ENCODE data around the gene C12orf57.
"Not testable (repeated sequence)": the region's sequence is repeated elsewhere in the genome, so short reads cannot be mapped to it uniquely, and the experiment has no call there.

The C12orf57 gene, protein sequence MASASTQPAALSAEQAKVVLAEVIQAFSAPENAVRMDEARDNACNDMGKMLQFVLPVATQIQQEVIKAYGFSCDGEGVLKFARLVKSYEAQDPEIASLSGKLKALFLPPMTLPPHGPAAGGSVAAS

DNA sequence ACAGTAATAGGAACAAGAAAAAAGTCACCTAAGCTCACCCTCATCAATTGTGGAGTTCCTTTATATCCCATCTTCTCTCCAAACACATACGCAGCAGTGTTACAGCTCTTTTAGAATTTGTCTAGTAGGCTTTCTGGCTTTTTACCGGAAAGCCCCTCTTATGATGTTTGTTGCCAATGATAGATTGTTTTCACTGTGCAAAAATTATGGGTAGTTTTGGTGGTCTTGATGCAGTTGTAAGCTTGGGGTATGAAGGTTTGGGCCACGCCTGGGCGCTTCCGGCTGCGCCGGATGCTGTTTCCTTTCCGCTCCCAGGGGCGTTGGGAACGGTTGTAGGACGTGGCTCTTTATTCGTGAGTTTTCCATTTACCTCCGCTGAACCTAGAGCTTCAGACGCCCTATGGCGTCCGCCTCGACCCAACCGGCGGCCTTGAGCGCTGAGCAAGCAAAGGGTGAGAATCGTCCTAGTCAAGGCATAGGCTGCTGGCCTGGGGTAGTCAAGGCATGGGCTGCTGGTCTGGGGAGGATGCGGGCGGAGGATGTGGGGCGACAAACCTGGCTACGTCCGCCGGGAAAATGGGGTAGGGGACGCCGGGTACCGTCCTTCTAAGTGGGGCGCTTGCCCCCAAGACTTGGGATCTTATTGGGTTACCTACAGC, at the start of gene C12orf57, which contains the start of gene RNU7-1:
Gene C12orf57 (plus strand): TSS at position 301 of the 659 bp plus-strand sequence. CDS start 100 bp downstream, at position 401.
Gene RNU7-1 (plus strand): TSS at position 95 of the 659 bp plus-strand sequence.
- DNase-seq (ENCODE audit: low read depth): peak; percentile 56

DNA sequence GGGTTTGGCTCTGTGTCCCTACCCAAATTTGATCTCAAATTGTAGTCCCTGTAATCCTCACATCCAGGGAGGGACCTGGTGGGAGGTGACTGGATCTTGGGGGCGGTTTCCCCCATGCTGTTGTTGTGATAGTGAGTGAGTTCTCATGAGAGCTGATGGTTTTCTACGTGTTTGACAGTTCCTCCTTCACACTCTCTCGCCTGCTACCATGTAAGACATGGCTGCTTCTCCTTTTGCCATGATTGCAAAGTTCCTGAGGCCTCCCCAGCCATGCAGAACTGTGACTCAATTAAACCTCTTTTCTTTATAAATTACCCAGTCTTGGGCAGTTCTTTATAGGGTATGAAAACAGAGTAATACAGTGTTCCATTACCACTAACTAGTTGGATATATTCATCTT, 49.5 kb upstream of the C12orf57 start:
- DNase-seq (ENCODE audit: low read depth): no peak

DNA sequence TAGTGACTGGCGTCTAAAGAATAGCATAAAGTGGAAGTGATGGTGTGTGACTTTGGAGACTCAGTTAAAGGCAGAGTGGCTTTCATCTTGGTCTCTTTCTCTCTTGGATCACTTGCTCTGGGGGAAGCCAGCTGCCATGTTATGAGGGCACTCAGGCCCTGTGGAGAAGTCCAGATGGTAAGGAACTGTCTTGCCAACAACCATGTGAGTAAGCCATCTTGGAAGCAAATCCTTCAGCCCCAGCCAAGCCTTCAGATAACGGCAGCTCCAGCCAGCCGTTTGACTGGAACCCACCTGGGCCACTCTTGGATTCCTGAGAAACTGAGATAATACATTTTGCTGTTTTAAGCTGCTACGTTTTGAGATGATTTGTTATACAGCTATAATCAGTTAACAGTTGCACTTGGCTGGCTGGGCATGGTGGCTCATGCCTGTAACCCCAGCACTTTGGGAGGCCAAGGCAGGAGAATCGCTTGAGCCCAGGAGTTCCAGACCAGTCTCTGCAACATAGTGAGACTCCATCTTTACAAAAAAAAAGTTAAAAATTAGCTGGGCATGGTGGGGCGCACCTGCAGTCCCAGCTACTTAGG, 46.9 kb upstream of the C12orf57 start:
- no peak for DNase-seq (ENCODE audit: low read depth)

DNA sequence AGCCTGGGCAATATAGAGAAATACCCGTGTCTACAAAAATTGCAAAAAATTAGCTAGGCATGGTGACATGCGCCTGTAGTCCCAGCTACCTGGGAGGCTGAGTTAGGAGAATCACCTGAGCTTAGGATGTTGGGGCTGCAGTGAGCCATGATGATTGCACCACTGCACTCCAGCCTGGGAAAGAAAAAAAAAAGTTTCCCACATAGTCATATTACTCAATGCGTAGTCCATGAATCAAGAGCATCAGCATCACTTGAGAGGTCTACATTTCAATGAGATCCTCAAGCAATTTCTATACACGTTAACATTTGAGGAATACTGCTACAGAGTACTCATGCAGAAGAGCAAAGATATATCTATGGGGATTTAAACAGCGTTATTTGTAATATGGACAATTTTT, 44.4 kb upstream of the C12orf57 start:
- DNase-seq (ENCODE audit: low read depth): no peak

DNA sequence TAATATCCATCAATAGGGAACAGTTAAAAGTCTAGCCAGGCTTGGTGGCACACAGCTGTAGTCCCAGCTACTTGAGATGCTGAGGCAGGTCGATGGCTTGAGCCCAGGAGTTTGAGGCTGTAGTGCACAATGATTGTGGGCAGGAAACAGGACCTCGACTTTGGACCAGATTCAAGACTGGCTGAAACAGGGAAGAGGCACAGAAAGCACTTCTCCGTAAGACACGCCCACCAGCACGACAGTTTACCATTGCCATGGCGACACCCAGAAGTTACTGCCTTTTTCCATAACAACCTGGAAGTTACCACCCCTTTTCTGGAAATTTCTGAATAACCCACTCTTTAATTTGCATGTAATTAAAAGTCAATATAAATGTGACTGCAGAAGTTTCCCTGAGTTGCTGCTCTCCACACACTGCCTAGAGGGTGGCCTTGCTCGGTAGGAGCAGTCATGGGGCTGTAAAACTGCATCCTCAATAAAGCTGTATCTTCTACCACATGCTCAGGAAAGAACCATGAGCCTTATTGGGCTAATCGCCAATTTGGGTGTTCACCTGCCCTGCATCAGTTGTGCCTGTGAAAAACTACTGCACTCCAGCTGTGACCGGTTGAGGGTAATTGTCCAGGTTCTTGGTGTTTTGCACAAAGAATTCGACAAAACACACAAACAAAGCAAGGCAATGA, 43.8 kb upstream of the C12orf57 start:
- DNase-seq (ENCODE audit: low read depth): no peak

DNA sequence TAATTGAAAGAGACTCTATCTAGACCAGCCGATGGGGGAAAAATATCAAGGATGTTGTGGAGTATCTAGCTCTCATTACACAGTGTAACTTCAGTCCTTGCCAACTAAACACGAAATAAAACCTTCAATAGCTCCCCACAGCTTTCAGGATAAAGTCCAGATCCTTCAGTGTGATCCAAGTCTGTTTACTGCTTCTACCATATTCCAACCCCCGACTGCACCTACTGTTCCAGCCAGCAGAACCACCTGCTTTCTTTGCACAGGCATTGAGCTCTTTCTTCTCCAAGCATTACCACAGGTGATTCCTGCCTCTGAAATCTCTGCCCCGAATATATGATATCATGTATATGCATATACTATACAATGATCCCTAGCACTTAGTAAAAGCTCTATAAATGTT, 41.4 kb upstream of the C12orf57 start:
- DNase-seq (ENCODE audit: low read depth): no peak

DNA sequence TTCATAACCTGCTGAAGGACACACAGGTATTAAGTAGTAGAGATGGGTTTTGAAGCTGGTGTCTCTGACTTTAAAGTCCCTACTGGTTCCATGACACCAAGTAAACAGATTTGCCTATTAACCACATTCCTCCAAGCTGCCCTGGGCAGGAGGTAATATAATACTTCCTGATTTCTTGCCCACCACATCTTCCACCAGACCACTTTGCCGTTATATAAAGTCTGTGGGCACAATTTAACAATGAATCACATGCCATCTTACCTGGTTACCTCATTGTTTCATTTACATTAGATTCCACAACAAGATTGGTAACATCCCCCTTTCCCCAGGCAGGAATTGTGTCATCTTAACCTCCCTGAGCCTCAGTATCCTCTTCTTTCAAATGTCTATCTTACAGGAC, 40.1 kb upstream of the C12orf57 start:
- no peak for DNase-seq (ENCODE audit: low read depth)

DNA sequence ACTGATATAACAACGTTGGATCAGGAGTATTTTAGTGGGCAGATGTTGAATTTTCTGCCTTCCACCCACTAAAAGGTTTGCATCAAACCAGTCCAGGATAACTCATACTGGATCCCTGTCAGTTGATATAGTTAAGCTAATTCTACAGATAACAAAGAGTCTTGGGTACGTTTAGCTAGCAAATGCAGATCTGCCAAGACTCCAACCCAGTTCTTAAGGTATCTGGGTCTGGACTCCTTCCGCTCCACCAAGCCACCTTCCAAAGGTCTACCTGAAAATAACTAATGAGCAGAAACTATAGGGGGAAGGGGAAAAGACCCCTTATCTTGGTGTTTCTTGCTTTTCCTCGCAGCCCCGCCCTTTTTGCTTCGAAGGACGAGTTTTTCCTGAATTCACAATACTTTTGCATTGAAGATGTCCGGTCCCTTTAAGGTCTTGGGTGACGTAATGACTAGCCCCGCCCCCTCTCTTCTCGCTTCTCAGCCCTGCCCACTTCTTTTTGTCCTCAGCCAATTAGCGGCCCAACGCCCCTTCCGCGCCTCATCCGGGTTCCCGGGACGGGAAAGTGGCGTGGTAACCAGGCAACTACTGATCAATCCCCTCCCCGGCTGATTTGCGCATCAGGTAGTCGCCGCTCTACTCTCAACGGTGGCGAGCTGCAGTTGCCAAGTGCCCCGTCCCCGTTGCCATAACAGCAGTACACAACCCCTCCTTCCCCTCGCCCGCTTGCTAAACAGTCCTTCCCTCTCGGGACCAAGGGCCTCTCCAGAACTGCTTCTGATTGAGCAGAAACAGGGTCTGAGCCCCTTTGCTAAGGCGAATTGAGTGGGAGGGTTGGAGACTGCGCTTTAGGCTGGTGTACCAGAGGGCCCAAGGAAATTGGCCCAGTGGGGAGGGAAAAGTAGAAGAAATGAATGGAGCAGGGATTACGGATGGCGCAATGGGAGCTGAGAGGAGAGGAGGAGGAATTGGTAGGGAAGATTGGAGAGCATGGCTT, 39.2 kb upstream of the C12orf57 start, which contains the start of gene LRRC23:
Gene LRRC23 (plus strand): TSS at position 543 of the 997 bp plus-strand sequence. CDS start 812 bp downstream, outside the sequence.
- DNase-seq (ENCODE audit: low read depth): peak; percentile 98

DNA sequence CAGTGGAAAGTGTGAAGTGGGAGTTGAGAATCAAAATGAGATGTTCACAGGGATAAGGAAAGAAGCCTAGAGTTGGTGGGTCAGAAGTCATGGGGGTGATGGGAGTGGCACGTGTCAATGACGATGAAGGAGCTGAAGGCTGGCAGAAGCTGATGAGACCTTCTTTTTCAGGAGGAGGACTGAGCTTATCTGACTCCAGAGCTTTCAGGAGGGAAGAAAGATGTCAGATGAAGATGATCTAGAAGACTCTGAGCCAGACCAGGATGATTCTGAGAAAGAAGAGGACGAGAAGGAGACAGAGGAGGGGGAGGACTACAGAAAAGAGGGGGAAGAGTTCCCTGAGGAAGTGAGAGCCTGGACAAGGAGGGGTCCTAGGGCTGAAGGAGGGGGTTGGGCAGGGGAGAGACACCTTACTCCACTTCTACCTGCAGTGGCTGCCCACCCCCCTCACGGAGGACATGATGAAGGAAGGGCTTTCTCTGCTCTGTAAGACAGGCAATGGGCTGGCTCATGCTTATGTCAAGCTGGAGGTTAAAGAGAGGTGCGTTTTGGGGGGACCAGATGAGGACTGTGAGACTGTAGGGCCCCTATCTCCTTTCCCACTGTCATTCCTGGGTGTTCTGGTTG, 38.3 kb upstream of the C12orf57 start:
- DNase-seq (ENCODE audit: low read depth): no peak

DNA sequence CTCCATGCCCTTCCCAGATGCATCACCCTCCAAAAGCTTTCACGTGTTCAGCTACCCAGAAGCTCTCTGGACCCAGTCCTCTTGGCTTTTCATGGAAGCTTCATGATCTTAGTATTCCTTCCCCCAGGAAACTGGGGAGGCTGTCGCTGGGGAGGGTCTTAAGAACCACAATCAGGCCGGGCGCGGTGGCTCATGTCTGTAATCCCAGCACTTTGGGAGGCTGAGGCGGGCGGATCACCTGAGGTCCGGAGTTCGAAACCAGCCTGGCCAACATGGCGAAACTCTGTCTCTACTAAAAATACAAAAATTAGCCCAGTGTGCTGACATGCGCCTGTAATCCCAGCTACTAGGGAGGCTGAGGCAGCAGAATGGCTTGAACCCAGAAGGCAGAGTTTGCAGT, 35.7 kb upstream of the C12orf57 start:
- DNase-seq (ENCODE audit: low read depth): not testable (repeated sequence)

DNA sequence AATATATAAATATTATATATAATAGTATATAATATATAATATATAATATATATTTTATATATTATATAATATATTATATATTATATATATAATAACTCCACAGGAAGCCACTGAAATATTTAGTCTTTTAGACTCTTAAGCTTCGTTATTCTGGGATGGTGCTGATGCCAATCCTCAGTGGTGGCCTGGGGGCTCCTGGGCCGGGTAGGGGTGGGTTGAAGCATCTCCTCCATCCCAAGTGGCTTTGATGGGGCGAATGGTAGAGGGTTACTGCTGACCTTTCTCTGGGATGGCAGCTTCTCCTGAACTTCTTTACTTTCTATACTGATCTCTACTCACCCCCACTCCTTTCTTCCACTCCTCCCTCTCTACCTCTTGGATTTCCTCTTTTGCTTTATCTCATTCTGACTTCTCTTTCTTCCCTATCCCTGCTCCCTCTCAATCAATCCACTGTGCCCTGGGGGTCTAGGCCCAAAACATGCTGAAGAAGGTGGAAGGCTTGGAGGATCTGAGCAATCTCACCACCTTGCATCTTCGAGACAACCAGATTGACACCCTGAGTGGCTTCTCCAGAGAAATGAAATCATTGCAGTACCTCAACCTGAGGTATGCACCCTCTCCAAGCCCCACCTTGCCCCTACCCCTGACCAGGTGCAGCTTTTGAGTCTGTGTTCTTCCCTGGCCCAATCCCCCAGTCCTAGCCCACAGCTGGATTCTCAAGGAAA, 34.2 kb upstream of the C12orf57 start:
- no peak for DNase-seq (ENCODE audit: low read depth)

DNA sequence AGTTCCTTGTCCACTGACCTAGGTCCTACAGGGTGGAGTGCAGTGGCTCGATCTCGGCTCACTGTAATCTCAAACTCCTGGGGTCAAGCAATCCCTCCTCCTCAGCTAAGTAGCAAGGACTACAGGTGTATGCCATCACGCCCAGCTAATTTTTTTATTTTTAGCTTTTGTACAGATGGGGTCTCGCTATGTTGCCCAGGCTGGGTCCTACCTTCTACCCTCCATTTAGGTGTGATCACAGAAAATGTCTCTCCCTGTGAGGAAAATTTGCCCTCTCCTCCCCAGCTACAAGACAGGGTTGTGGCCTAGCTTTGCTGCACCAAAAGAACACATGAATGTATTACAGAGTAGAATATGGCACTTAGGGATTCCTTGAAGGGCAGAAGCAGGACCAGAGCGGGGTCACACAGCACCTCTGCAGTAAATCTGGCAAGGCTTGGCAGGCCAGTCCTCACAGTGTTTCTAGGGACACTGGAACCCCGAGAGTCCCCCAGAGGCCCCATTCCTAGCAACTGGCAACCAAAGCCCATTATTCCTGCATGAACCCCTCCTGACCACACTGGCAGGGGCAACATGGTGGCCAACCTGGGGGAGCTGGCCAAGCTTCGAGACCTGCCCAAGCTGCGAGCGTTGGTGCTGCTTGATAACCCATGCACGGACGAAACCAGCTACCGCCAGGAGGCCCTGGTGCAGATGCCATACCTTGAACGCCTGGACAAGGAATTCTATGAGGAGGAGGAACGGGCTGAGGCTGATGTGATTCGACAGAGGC, 31.5 kb upstream of the C12orf57 start:
- DNase-seq (ENCODE audit: low read depth): no peak

DNA sequence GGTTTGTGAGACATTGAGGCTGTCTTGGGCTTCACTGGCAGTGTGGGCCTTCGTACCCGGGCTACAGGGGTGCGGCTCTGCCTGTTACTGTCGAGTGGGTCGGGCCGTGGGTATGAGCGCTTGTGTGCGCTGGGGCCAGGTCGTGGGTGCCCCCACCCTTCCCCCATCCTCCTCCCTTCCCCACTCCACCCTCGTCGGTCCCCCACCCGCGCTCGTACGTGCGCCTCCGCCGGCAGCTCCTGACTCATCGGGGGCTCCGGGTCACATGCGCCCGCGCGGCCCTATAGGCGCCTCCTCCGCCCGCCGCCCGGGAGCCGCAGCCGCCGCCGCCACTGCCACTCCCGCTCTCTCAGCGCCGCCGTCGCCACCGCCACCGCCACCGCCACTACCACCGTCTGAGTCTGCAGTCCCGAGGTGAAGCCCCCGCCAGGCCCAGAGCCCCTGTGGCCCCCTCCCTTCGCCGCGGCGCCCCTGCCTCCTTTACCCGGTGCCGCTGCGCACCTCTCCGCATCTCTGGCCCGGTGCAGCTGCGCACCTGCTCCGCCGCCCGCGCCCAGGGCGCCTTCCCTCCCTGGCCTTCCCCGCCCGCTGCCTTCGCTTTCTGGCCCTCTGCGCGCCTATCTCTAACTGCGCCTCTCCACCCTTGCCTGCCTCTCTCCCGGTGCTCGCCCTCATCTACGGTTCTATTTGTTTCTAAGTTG, 29.4 kb upstream of the C12orf57 start, which contains the start of gene ENO2:
Gene ENO2 (plus strand): TSS at position 335 of the 701 bp plus-strand sequence. CDS start 1,253 bp downstream, outside the sequence.
- peak; percentile 82 for DNase-seq (ENCODE audit: low read depth)

DNA sequence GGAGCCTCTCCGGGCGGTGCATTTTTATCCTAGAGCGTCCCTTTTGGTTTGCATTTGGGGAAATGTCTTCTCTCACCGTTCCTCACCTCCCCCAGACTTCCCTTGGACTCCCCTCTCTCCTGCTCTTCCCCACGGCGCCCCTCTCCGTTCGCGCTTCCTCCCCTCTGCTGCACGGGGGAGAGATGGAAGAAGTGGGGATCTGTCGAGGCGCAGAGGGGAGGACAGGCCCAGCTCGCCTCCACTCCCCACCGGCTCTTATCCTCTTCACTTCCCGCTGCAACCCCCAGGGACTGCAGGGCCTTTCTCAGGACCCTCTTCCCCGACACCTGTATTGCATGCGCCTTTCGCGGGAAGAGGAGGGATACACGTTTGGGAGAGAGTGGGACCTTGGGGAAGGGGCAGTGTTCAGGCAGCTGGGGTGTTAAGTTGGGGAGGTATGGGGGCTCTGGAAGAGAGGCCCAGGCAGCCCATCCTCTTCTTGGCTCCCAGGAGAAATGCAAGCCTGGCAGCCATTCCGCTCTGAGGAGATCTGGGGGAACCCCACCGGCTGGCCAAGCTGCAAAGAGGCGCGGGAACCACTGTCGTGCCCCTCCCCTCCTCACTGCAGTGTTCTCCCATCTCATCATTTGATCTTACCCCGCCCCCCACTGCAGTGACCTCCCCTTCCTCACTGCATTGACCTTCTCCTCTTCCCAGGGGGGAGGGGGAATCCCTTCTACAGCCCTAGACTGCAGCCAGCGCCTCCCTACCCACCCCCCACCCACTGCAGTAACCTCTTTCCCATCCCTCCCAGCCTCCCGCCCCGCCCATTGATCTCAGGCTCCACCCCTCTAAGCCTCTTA, 28.7 kb upstream of the C12orf57 start:
- no peak for DNase-seq (ENCODE audit: low read depth)

DNA sequence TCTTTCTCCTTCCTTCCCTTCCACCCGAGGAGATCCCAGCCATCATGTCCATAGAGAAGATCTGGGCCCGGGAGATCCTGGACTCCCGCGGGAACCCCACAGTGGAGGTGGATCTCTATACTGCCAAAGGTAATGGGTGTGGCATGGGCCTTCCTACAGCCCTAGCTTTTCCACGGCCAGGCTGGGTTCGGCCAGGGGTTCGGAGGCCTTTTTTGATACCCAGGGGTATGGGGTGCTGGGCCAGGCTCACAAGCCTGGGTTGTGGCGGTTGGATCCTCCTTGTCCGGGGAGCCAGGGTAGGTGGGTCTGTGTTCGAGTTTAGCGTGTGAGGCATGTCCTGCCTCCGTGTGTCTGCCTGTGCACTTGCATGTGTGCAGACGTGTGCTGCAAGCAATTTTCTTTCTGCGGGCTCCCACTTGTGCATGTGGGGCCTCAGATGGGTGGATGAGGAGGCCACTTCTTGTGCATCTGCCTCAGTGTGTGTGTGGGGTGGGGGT, 28.0 kb upstream of the C12orf57 start:
- no peak for DNase-seq (ENCODE audit: low read depth)

DNA sequence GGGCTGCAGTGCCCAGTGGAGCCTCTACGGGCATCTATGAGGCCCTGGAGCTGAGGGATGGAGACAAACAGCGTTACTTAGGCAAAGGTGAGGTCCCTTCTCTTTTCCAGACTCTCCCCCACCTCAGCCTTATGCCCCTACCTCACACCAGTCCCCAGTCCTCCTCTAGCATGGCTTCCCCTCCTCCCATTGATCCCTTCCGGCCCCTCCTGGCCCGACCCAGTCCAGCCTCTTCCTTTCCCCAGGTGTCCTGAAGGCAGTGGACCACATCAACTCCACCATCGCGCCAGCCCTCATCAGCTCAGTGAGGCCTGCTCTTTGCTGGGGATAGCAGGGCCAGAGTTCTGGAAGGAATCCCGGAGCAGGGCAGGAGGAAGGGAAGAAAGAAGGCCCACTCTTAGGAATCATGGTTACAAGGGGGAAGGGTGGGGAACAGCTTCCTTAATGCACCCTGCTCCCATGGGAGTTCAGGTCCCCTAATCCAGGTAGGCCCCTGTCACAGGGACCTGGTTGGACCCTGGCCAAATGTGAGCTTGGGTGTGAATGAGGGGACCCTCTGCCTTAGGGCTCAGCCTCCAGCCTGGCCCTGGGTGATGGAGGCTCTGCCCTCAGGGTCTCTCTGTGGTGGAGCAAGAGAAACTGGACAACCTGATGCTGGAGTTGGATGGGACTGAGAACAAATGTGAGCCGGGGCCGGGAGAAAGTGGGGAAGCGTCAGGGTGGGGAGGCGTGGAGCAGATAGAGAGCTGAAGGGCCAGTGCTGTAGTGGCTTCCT, 27.2 kb upstream of the C12orf57 start:
- DNase-seq (ENCODE audit: low read depth): no peak
